Heart left ventricle (tissue), 16 donors: ENCODE measurements around the gene SMAD3. TPM values are rescaled to one million over a fixed set of nuclear protein-coding genes. Genes with fewer than 3 reads are reported as not detected.

ENCODE experiments used
- ATAC-seq, 4 donors: fragments of 200-7000 bp; cut with Tn5 transposase; one replicate each; pipeline ENCODE4 v1.9.1; 2020 to 2022; ENCODE audit warnings: moderate library complexity in 4 of 4, mild to moderate bottlenecking in 3 of 4, moderate number of reproducible peaks in 1 of 4
- DNase-seq, 5 donors: peaks; one replicate each; pipeline ENCODE4 v3.0.0-alpha.2; 2020
- H3K27ac ChIP-seq, 12 donors: fragments of 200-600 bp; sonication (generic) in 4 of 12; one replicate each; pipeline versions ENCODE4 v1.5.0 to v1.8.0; 2016 to 2022; ENCODE audit warnings: mild to moderate bottlenecking in 2 of 12
- H3K27me3 ChIP-seq, 9 donors: fragments of 200-600 bp; sonication (generic) in 2 of 9; one replicate each; pipeline versions ENCODE4 v1.5.1 to v1.8.0; 2016 to 2022; ENCODE audit warnings: mild to moderate bottlenecking in 3 of 9
- H3K36me3 ChIP-seq, 9 donors: fragments of 200-600 bp; sonication (generic) in 2 of 9; one replicate each; pipeline versions ENCODE4 v1.5.0 to v1.8.0; 2018 to 2022; ENCODE audit warnings: mild to moderate bottlenecking in 2 of 9
- H3K4me1 ChIP-seq, 12 donors: fragments of 200-600 bp; sonication (generic) in 4 of 12; one replicate each; pipeline versions ENCODE4 v1.5.0 to v1.8.0; 2016 to 2022; ENCODE audit warnings: mild to moderate bottlenecking in 3 of 12
- H3K4me3 ChIP-seq, 12 donors: fragments of 200-600 bp; sonication (generic) in 4 of 12; one replicate each; pipeline versions ENCODE4 v1.5.0 to v1.8.0; 2017 to 2022; ENCODE audit warnings: mild to moderate bottlenecking in 9 of 12, moderate library complexity in 4 of 12
- H3K9me3 ChIP-seq, 12 donors: fragments of 200-600 bp; sonication (generic) in 4 of 12; one replicate each; pipeline versions ENCODE4 v1.5.0 to v1.8.0; 2016 to 2022; ENCODE audit warnings: mild to moderate bottlenecking in 1 of 12
- POLR2A ChIP-seq, 2 donors: fragments of 450-650 bp; IDR thresholded peaks; one replicate each; pipeline ENCODE4 v1.6.1; 2017; ENCODE audit warnings: antibody characterized with exemption in 2 of 2, mild to moderate bottlenecking in 2 of 2, moderate library complexity in 2 of 2
- WGBS, 4 donors: extraction: QIAGEN DNeasy Blood & Tissue Kit in 2 of 4; methylation state at CpG; one replicate each; pipeline versions ENCODE4 v1.1.5 to v1.1.7; 2013 to 2018; 5-methylcytosine and 5-hydroxymethylcytosine counted together
- intact Hi-C, 10 donors: fragments of 100-400 bp; cut with DNase I; formaldehyde crosslinking; loops; one replicate each; pipeline versions ENCODE4 v1.11.1 to v1.14.2; 2022
- polyA plus RNA-seq, 2 donors: library from polyadenylated mRNA; stranded (reverse); fragments of 200-250 nt; gene quantifications; one replicate each; pipeline ENCODE4 v1.2.3, GENCODE V29; 2013
- total RNA-seq, 9 donors: library from RNA; depleted of rRNA in 2 of 9; stranded (reverse); fragments of >200 nt in 2 of 9; fragmentation: NEBNext Ultra II Directional in 3 of 9; extraction: Animal tissue kit (Norgen Biotek cat#: 25700) in 3 of 9; gene quantifications; one replicate each; pipeline versions ENCODE4 v1.1.0 to v1.2.4, GENCODE V29; 2016 to 2023
- TF ChIP-seq, protein P1 (sequence below), 12 donors: fragments of 200-600 bp; sonication (generic) in 4 of 12; IDR thresholded peaks; one replicate each; pipeline versions ENCODE4 v1.5.0 to v1.8.0; 2018 to 2022; ENCODE audit warnings: antibody characterized with exemption in 12 of 12, mild to moderate bottlenecking in 5 of 12
- donor health status: ischemic (EF 13 %, LVEDD 7.1; RV severe dilation, severe dysfunction).
- donor health status: healthy with polysubstance abuse.
- donor health status: DM: no; HTN: yes; CAD: no.
- donor health status: DM: no; HTN: no; CAD: no.
- donor health status: ischemic (EF 25% LVEDD 6.9; RV normal size, moderate dysfunction).
- donor health status: ischemic (EF 25% LVEDD 5.7; RV mildly dilated, moderate dysfunction).
- donor health status: healthy.
- donor health status: DM: yes; HTN: yes; CAD: no.
- donor health status: ischemic (EF 35%, LVEDD 5.7; RV mildly dilated, moderate dysfunction).
- donor health status: nonischemic (EF 11% LVEDD 7.7; RV severe dilation, severe dysfunction).
- donor health status: DM: yes; HTN: yes; CAD: no.
- donor health status: PGD.
- donor health status: ischemic (EF 29% LVEDD 5.4; RV normal size, mild dysfunction).
- donor health status: nonischemic (EF 23%, LVEDD 6.1; RV moderate dilation, normal function).

The SMAD3 gene
- total and polyA plus RNA-seq, 11 donors: 5.6 to 34.3 (median 15.3) TPM

DNA sequence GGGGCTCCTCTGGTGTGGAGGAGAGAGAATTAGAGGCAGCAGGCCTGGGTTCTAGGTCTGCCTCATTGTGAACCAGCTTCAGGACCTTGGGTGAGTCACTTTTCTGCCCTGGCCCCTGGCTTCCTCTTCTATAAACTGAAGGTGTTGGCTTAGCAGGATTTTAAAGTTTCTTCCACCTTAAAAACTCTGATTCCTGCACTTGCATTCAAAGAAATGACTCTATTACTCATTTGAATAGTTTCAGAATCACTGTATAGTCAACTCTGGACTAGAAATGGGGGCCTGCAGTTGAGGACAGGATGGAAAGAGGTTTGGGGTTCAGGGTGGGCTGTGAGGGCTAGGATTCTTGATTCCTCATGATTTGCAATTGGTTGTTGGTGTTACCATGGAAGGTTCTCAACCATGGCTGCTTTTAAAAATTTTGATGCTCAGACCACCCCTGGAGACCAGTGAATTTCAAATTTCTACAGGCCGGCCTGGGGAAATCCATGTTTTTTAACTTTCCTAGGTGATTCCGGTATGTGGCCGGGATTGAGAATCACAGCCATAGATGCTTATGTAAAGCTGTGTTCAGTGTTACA is 19.9 kb downstream of the SMAD3 start:
- no peaks in the 10 kb centered on the region for H3K27me3 ChIP-seq
- H3K4me1 ChIP-seq: peaks cover 0 to 100% (median 85%) of the 10 kb centered on the region in 12 donors
- H3K27ac ChIP-seq: peak overlapping the region in 1 of 12 donors; percentile 56
- no peaks in the 10 kb centered on the region for H3K9me3 ChIP-seq
- no peak overlapping the region for H3K4me3 ChIP-seq
- H3K36me3 ChIP-seq: no peaks in the 10 kb centered on the region
- TF ChIP-seq, protein P1, sequence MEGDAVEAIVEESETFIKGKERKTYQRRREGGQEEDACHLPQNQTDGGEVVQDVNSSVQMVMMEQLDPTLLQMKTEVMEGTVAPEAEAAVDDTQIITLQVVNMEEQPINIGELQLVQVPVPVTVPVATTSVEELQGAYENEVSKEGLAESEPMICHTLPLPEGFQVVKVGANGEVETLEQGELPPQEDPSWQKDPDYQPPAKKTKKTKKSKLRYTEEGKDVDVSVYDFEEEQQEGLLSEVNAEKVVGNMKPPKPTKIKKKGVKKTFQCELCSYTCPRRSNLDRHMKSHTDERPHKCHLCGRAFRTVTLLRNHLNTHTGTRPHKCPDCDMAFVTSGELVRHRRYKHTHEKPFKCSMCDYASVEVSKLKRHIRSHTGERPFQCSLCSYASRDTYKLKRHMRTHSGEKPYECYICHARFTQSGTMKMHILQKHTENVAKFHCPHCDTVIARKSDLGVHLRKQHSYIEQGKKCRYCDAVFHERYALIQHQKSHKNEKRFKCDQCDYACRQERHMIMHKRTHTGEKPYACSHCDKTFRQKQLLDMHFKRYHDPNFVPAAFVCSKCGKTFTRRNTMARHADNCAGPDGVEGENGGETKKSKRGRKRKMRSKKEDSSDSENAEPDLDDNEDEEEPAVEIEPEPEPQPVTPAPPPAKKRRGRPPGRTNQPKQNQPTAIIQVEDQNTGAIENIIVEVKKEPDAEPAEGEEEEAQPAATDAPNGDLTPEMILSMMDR (IDR thresholded peaks at IDR 0.05): no peak
- TF ChIP-seq POLR2A (IDR thresholded peaks at IDR 0.05): no peak
- no peak for DNase-seq
- intact Hi-C loops: no loop called here
- WGBS, 4 donors: 93 to 96% (median 95%) methylated on average over 3 of the region's 3 CpGs
- ATAC-seq: no peak

GRCh38 chr15:67085818-67086636 is 20.6 kb downstream of the SMAD3 start:
- Histone ChIP-seq H3K4me1 (peaks cover 6 to 100% (median 85%) of the 10 kb centered on the region in 12 donors), H3K27ac (peak overlapping the region in 1 of 12 donors; percentile 33), H3K36me3 (no peaks in the 10 kb centered on the region), H3K4me3 (no peak overlapping the region), H3K9me3 (no peaks in the 10 kb centered on the region), H3K27me3 (no peaks in the 10 kb centered on the region)
- ATAC-seq (peak in 3 of 4 donors; percentile 21 to 54 (median 29)), DNase-seq (no peak)
- TF ChIP-seq POLR2A (IDR thresholded peaks at IDR 0.05): no peak
- TF ChIP-seq, protein P1 (IDR thresholded peaks at IDR 0.05): no peak
- 66 to 74% (median 72%) methylated on average over 3 of the region's 3 CpGs for WGBS, 4 donors
- intact Hi-C loops: no loop called here

DNA sequence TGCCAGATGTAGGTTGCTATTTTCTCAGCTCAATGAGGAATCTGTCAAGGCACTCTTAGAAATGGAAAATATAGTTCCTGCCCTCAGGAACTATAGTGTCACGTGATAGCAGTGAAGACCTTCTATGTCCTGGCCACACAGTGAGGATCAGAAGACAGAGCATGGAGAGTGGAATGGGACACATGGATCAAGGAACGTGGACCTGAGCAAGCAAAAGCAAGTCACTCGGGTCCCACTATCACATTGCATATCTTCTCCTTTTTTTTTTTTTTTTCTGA is 21.2 kb downstream of the SMAD3 start:
- TF ChIP-seq, protein P1 (IDR thresholded peaks at IDR 0.05): no peak

DNA sequence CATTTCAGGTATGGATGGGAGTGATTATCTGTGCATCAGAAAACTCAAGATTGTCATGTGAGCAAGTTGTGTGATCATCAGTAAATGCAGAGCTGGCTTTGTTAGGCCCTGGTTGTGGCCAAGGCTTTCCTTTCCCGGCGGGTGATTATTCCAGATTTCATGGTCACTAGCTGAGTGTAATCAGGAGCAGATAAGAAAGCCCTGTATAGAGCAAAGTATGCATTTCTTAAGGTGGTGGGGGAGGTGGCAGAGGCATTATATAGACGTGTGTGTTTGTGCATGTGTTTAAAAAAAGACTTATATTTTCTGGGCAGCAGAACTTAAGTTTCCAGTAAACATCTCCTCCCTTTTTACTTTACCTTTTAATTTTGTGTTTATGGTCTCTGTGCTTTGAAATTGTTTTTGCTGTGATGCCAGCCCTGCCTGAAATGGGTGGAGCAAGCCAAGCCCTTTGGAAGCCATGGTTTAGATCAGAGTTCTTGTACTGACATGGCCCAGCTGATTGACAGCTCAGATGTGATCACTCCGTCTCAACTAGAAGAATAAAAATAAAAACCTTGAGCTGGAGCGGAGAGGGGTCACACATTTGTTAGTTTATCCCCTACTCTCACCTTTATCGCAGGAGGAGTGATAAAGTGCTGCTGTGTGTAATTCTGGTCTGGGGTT is 22.2 kb downstream of the SMAD3 start:
- ATAC-seq: no peak
- Histone ChIP-seq H3K9me3 (no peaks in the 10 kb centered on the region), H3K4me3 (no peak overlapping the region), H3K27me3 (no peaks in the 10 kb centered on the region), H3K4me1 (peaks cover 20 to 100% (median 85%) of the 10 kb centered on the region in 12 donors), H3K36me3 (no peaks in the 10 kb centered on the region), H3K27ac (no peak overlapping the region)
- 61 to 71% (median 65%) methylated on average over 6 of the region's 6 CpGs for WGBS, 4 donors
- TF ChIP-seq POLR2A (IDR thresholded peaks at IDR 0.05): no peak
- TF ChIP-seq, protein P1 (IDR thresholded peaks at IDR 0.05): no peak
- intact Hi-C loops: no loop called here
- DNase-seq: no peak

More for the DNA sequence above, 21.2 kb downstream of the SMAD3 start:
- 87 to 93% (median 88%) methylated on average over 3 of the region's 3 CpGs for WGBS, 4 donors
- DNase-seq (no peak), ATAC-seq (no peak)
- no peak overlapping the region for H3K27ac ChIP-seq
- intact Hi-C loops: no loop called here
- H3K27me3 ChIP-seq: no peaks in the 10 kb centered on the region
- peaks cover 10 to 100% (median 85%) of the 10 kb centered on the region in 12 donors for H3K4me1 ChIP-seq
- no peak overlapping the region for H3K4me3 ChIP-seq
- H3K9me3 ChIP-seq: no peaks in the 10 kb centered on the region
- H3K36me3 ChIP-seq: no peaks in the 10 kb centered on the region
